GM23248 (cell line): Measurements from ENCODE around the gene ATG7. TPM values are rescaled to one million over a fixed set of nuclear protein-coding genes. Genes with fewer than 3 reads are reported as not detected.

Source experiments
- DNase-seq: peaks from one replicate; pipeline ENCODE4 v3.0.0-alpha.2; 2015
- H2AFZ ChIP-seq: fragments of 200-600 bp; sonication (generic); 2 replicates; pipeline ENCODE4 v1.6.1; 2016; ENCODE audit warnings: antibody characterized with exemption
- H3F3A ChIP-seq: fragments of 200-600 bp; sonication (generic); 2 replicates; pipeline ENCODE4 v1.6.1; 2016; ENCODE audit warnings: mild to moderate bottlenecking, antibody characterized with exemption, mixed run types; ENCODE audit not compliant: insufficient read depth
- H3K27ac ChIP-seq: fragments of 200-600 bp; sonication (generic); 2 replicates; pipeline ENCODE4 v1.5.1; 2016; ENCODE audit warnings: mild to moderate bottlenecking
- H3K27me3 ChIP-seq: fragments of 200-600 bp; sonication (generic); replicated peaks from 2 replicates; pipeline ENCODE4 v1.6.1; 2016; ENCODE audit warnings: mild to moderate bottlenecking; ENCODE audit not compliant: insufficient read depth
- H3K36me3 ChIP-seq: fragments of 200-600 bp; sonication (generic); 2 replicates; pipeline ENCODE4 v1.6.1; 2016; ENCODE audit warnings: low read depth, mild to moderate bottlenecking
- H3K4me1 ChIP-seq: fragments of 200-600 bp; sonication (generic); 2 replicates; pipeline ENCODE4 v1.6.1; 2016; ENCODE audit warnings: mild to moderate bottlenecking; ENCODE audit not compliant: insufficient read depth
- H3K4me2 ChIP-seq: fragments of 200-600 bp; sonication (generic); one replicate; pipeline ENCODE4 v1.6.1; 2016; ENCODE audit warnings: mild to moderate bottlenecking; ENCODE audit not compliant: unreplicated experiment
- H3K4me3 ChIP-seq: fragments of 200-600 bp; sonication (generic); 2 replicates; pipeline ENCODE4 v1.5.1; 2016; ENCODE audit warnings: mild to moderate bottlenecking
- H3K79me2 ChIP-seq: fragments of 200-600 bp; sonication (generic); 2 replicates; pipeline ENCODE4 v1.6.1; 2016; ENCODE audit warnings: mild to moderate bottlenecking; ENCODE audit not compliant: insufficient read depth
- H3K9ac ChIP-seq: fragments of 200-600 bp; sonication (generic); 2 replicates; pipeline ENCODE4 v1.6.1; 2016; ENCODE audit warnings: mild to moderate bottlenecking
- H3K9me2 ChIP-seq: fragments of 200-600 bp; sonication (generic); 2 replicates; pipeline ENCODE4 v1.6.1; 2016; ENCODE audit warnings: mixed run types, mild to moderate bottlenecking, moderate library complexity; ENCODE audit not compliant: insufficient read depth
- H3K9me3 ChIP-seq: fragments of 200-600 bp; sonication (generic); one replicate; pipeline ENCODE4 v1.6.1; 2017; ENCODE audit warnings: low read depth
- H4K20me1 ChIP-seq: fragments of 200-600 bp; sonication (generic); 2 replicates; pipeline ENCODE4 v1.6.0; 2016; ENCODE audit not compliant: insufficient read depth
- EZH2 ChIP-seq: fragments of 200-600 bp; sonication (generic); IDR thresholded peaks from 2 replicates; pipeline ENCODE4 v1.6.1; 2018; ENCODE audit warnings: antibody characterized with exemption, mild to moderate bottlenecking; ENCODE audit not compliant: insufficient read depth, poor library complexity, severe bottlenecking
- EZH2phosphoT487 ChIP-seq: fragments of 200-600 bp; sonication (generic); IDR thresholded peaks from 2 replicates; pipeline ENCODE4 v1.6.1; 2018; ENCODE audit warnings: antibody characterized with exemption, moderate library complexity, mild to moderate bottlenecking, low read depth; ENCODE audit not compliant: insufficient read depth
- WGBS, 2 experiments: methylation state at CpG; one replicate each; pipeline ENCODE4 v1.1.6; 2015 to 2017; ENCODE audit warnings: low lambda C conversion rate in 2 of 2, low coverage in 1 of 2; ENCODE audit errors: missing lambda C conversion rate in 2 of 2; 5-methylcytosine and 5-hydroxymethylcytosine counted together
- in situ Hi-C: fragments of 300-500 bp; cut with MboI; formaldehyde crosslinking; loops from 2 replicates; pipeline ENCODE4 v1.15.0; 2020
- polyA plus RNA-seq: library from polyadenylated mRNA; unstranded; fragments of >200 nt; fragmentation: Nextera tagmentation; extraction: Ambion mirVana; gene quantifications from 2 replicates; pipeline ENCODE4 v1.2.1, GENCODE V29; 2016
- small RNA-seq: library from RNA; depleted of rRNA; stranded (forward); fragments of <200 nt; gene quantifications from one replicate; pipeline ENCODE3, GENCODE V24; 2014; ENCODE audit warnings: low read depth, low replicate concordance
- total RNA-seq: library from RNA; depleted of rRNA; stranded (reverse); fragments of >200 nt; shearing (Covaris generic); gene quantifications from 2 replicates; pipeline ENCODE4 v1.2.3, GENCODE V29; 2014; rRNA removed

ATG7 gene
- total and polyA plus RNA-seq, 2 experiments from 2014 or later = 40.5 to 67.5 TPM

DNA sequence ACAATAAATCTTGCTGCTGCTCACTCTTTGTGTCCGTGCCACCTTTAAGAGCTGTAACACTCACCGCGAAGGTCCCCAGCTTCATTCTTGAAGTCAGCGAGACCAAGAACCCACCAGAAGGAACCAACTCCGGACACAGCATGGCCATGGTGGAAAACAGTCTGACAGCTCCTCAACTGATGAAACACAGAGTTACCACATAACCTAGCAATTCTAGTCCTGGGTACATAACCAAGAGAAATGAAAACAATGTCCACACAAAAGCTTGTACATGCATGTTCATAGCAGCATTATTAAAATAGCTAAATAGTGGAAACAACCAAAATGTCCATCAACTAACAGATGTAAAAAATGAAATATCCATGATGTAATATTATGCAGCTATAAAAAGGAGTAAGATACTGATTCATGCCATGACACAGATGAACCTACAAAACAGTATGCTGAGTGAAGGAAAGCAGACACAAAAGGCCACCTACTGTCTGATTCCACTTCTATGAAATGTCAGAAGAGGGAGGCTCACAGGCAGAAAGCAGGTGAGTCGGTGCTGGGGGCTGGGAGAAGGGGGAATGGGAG is 334.8 kb downstream of the ATG7 start:
- peak overlapping the region; percentile 8 for H3K27ac ChIP-seq
- no peak for TF ChIP-seq EZH2phosphoT487
- TF ChIP-seq EZH2 = no peak
- peaks cover 42% of the 10 kb centered on the region for H3F3A ChIP-seq
- no peaks in the 10 kb centered on the region for H3K9me3 ChIP-seq
- H3K4me3 ChIP-seq = no peak overlapping the region
- peaks cover 97% of the 10 kb centered on the region for H3K79me2 ChIP-seq
- H4K20me1 ChIP-seq = no peaks in the 10 kb centered on the region
- peaks cover 55% of the 10 kb centered on the region for H3K4me1 ChIP-seq
- H3K9me2 ChIP-seq = no peaks in the 10 kb centered on the region
- peak overlapping the region; percentile 17 for H3K4me2 ChIP-seq
- DNase-seq = peak; percentile 48
- WGBS, 2 experiments = 82 to 84% methylated on average over 6 of the region's 6 CpGs
- in situ Hi-C loops = no loop called here
- H2AFZ ChIP-seq = no peak overlapping the region
- H3K27me3 ChIP-seq = no peaks in the 10 kb centered on the region
- H3K9ac ChIP-seq = 0 out of 2 replicates have a peak overlapping the region, but pooled peaks have one; percentile 14
- no peaks in the 10 kb centered on the region for H3K36me3 ChIP-seq

Small RNA genes lying within 50 kb of the gene (small RNA-seq; reads per million reads assigned to genes)
- gene AC022001.1 (not detected), gene AC026185.1 (not detected), gene AC083855.1 (not detected)

Other genes with a start within 250 kb of the ATG7 start
- 9.0 and 9.1 TPM in 2 replicates for gene HRH1, start 117.9 kb upstream of the ATG7 start, total RNA-seq
- gene HRH1, start 117.9 kb upstream of the ATG7 start, polyA plus RNA-seq = 7.1 and 8.1 TPM in 2 replicates